ENCODE measurements around the gene SIX5.
A peak's percentile ranks its signal among the peaks of the same experiment; 100 is the strongest.
"Not testable (repeated sequence)": the region's sequence is repeated elsewhere in the genome, so short reads cannot be mapped to it uniquely, and the experiment has no call there.

The SIX5 gene

GRCh38 chr19:45804140-45804958, 35.3 kb upstream of the SIX5 start:
- Histone ChIP-seq H3K36me3 (no peaks in the 10 kb centered on the region), H3K9me3 (no peaks in the 10 kb centered on the region), H3K4me1 (no peaks in the 10 kb centered on the region), H3K4me3 (ENCODE audit: low read depth, low read length) (no peak overlapping the region), H3K27me3 (no peaks in the 10 kb centered on the region)
- no peak for DNase-seq
- TF ChIP-seq, protein P1, sequence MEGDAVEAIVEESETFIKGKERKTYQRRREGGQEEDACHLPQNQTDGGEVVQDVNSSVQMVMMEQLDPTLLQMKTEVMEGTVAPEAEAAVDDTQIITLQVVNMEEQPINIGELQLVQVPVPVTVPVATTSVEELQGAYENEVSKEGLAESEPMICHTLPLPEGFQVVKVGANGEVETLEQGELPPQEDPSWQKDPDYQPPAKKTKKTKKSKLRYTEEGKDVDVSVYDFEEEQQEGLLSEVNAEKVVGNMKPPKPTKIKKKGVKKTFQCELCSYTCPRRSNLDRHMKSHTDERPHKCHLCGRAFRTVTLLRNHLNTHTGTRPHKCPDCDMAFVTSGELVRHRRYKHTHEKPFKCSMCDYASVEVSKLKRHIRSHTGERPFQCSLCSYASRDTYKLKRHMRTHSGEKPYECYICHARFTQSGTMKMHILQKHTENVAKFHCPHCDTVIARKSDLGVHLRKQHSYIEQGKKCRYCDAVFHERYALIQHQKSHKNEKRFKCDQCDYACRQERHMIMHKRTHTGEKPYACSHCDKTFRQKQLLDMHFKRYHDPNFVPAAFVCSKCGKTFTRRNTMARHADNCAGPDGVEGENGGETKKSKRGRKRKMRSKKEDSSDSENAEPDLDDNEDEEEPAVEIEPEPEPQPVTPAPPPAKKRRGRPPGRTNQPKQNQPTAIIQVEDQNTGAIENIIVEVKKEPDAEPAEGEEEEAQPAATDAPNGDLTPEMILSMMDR (IDR thresholded peaks at IDR 0.05; ENCODE audit: low read depth, low read length), result no peak

DNA sequence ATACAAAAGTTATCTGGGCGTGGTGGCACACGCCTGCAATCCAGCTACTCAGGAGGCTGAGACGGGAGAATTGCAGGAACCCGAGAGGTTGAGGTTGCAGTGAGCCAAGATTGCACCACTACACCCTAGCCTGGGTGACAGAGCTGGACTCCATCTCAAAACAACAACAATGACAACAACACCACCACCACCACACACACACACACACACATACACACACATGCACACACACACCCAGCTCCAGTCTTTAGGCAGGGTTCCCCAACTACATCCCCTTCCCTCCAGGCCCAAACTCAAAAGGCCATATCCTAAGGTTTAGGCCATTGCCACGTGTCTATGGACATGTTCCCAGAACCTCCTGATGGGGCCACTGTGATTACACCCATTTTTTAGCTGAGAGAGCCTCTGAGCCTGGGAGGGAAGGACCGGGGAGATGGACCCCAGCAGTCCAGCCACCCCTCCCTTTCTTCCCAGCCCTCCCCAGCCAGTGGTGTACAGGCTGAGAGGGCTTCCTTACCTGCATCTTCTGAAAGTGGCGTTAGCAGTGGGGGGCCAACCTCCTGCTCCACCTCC, 32.6 kb upstream of the SIX5 start:
- no peaks in the 10 kb centered on the region for H3K9me3 ChIP-seq

GRCh38 chr19:45800070-45800553, 31.1 kb upstream of the SIX5 start:
- no peaks in the 10 kb centered on the region for H3K4me1 ChIP-seq
- no peaks in the 10 kb centered on the region for H3K27me3 ChIP-seq
- DNase-seq, result peak; percentile 19
- TF ChIP-seq, protein P1 (IDR thresholded peaks at IDR 0.05; ENCODE audit: low read depth, low read length), result no peak
- H3K9me3 ChIP-seq, result no peaks in the 10 kb centered on the region
- H3K4me3 ChIP-seq (ENCODE audit: low read depth, low read length), result no peak overlapping the region
- H3K36me3 ChIP-seq, result no peaks in the 10 kb centered on the region

More for the DNA sequence above, 32.6 kb upstream of the SIX5 start:
- H3K4me3 ChIP-seq (ENCODE audit: low read depth, low read length), result no peak overlapping the region
- H3K36me3 ChIP-seq, result no peaks in the 10 kb centered on the region
- DNase-seq, result no peak
- H3K4me1 ChIP-seq, result no peaks in the 10 kb centered on the region
- no peaks in the 10 kb centered on the region for H3K27me3 ChIP-seq
- TF ChIP-seq, protein P1 (IDR thresholded peaks at IDR 0.05; ENCODE audit: low read depth, low read length), result no peak

- H3K36me3 ChIP-seq; H3K4me1 ChIP-seq; H3K27me3 ChIP-seq; DNase-seq; H3K4me3 ChIP-seq (ENCODE audit: low read depth, low read length); H3K9me3 ChIP-seq: not testable (repeated sequence)
Observed at GRCh38 chr19:45799541-45799940, 30.5 kb upstream of the SIX5 start.

DNA sequence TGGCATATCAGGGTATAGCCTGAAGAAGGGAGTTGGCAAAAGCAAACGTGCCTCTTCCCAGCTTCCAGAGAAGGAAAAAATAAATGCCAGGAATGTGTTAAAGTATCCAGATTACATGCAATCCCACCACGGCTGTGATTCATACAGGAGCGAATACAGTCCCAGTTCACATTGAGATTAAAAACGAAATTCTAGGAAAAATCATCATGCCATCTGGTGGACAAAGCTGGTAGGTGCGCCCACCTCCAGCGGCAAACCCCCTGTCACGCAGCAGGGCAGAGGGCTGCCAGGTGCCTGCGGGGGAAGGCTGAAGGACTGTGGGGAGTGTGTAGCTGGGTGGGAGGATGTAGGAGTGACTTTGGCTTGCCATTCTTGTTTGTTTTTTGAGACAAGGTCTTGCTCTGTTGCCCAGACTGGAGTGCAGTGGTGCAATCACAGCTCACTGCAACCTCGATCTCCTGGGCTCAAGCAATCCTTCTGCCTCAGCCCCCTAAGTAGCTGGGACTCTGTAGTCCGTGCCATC, 30.0 kb upstream of the SIX5 start:
- H3K4me3 ChIP-seq (ENCODE audit: low read depth, low read length), result no peak overlapping the region
- no peaks in the 10 kb centered on the region for H3K27me3 ChIP-seq
- DNase-seq, result peak; percentile 70
- H3K9me3 ChIP-seq, result no peaks in the 10 kb centered on the region
- TF ChIP-seq, protein P1 (IDR thresholded peaks at IDR 0.05; ENCODE audit: low read depth, low read length), result peak; percentile 81
- no peaks in the 10 kb centered on the region for H3K4me1 ChIP-seq
- no peaks in the 10 kb centered on the region for H3K36me3 ChIP-seq

GRCh38 chr19:45794627-45795026, 25.6 kb upstream of the SIX5 start:
- H3K4me1 ChIP-seq, result peaks cover 4% of the 10 kb centered on the region
- H3K9me3 ChIP-seq, result no peaks in the 10 kb centered on the region
- H3K4me3 ChIP-seq (ENCODE audit: low read depth, low read length), result no peak overlapping the region
- H3K36me3 ChIP-seq, result peaks cover 9% of the 10 kb centered on the region
- DNase-seq, result no peak
- no peaks in the 10 kb centered on the region for H3K27me3 ChIP-seq
- TF ChIP-seq, protein P1 (IDR thresholded peaks at IDR 0.05; ENCODE audit: low read depth, low read length), result no peak

All from BE2C (cell line).